Measurements from ENCODE around the gene PROKR2.
A peak's percentile ranks its signal among the peaks of the same experiment; 100 is the strongest.

The PROKR2 gene

DNA sequence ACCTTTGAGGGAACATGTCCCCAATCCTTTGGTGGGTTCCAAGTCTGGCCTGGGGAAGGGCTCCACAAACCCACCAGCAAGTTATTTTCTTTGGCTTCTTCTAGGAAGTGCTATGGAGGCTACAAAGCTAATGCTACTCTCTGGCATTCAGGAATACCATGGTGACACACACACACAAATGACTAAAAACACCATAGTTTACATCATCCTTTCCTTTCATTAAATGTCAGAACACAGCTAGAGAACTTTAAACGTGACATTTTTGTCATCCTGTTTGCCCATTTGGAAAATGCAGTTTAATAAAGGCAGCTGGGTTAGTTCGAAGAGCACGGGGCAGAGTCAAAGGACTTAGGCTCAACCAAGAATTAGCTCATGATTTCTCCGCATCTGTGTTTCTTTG is 40.2 kb upstream of the PROKR2 start:
- no peak overlapping the region for H3K4me3 ChIP-seq (replicated peaks; ENCODE audit: low read depth, low read length)
- TF ChIP-seq, protein P1, sequence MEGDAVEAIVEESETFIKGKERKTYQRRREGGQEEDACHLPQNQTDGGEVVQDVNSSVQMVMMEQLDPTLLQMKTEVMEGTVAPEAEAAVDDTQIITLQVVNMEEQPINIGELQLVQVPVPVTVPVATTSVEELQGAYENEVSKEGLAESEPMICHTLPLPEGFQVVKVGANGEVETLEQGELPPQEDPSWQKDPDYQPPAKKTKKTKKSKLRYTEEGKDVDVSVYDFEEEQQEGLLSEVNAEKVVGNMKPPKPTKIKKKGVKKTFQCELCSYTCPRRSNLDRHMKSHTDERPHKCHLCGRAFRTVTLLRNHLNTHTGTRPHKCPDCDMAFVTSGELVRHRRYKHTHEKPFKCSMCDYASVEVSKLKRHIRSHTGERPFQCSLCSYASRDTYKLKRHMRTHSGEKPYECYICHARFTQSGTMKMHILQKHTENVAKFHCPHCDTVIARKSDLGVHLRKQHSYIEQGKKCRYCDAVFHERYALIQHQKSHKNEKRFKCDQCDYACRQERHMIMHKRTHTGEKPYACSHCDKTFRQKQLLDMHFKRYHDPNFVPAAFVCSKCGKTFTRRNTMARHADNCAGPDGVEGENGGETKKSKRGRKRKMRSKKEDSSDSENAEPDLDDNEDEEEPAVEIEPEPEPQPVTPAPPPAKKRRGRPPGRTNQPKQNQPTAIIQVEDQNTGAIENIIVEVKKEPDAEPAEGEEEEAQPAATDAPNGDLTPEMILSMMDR (IDR thresholded peaks at IDR 0.05; ENCODE audit: low read length, missing control alignments) = no peak
- DNase-seq (ENCODE audit: low read depth) = no peak

DNA sequence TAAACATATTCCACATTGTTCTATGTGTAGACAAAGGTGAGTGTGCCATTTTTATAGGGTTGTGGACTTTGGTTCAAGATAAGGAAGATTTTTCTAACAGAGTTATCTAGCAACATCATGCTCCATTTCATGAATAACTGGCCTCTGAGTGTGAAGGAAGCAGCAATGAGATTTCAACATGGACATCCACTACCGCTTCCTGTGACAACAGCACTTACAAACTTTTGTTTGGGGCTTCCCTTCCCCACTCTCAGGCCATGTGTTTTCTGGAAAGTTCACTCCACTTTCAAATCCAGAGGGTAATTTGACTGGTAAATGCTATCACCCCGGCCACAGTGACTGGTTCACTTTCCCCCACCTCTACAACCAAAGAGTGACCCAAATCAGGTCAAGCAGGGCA is 38.1 kb upstream of the PROKR2 start:
- TF ChIP-seq, protein P1 (IDR thresholded peaks at IDR 0.05; ENCODE audit: low read length, missing control alignments) = no peak
- DNase-seq (ENCODE audit: low read depth) = peak; percentile 34
- no peak overlapping the region for H3K4me3 ChIP-seq (replicated peaks; ENCODE audit: low read depth, low read length)

DNA sequence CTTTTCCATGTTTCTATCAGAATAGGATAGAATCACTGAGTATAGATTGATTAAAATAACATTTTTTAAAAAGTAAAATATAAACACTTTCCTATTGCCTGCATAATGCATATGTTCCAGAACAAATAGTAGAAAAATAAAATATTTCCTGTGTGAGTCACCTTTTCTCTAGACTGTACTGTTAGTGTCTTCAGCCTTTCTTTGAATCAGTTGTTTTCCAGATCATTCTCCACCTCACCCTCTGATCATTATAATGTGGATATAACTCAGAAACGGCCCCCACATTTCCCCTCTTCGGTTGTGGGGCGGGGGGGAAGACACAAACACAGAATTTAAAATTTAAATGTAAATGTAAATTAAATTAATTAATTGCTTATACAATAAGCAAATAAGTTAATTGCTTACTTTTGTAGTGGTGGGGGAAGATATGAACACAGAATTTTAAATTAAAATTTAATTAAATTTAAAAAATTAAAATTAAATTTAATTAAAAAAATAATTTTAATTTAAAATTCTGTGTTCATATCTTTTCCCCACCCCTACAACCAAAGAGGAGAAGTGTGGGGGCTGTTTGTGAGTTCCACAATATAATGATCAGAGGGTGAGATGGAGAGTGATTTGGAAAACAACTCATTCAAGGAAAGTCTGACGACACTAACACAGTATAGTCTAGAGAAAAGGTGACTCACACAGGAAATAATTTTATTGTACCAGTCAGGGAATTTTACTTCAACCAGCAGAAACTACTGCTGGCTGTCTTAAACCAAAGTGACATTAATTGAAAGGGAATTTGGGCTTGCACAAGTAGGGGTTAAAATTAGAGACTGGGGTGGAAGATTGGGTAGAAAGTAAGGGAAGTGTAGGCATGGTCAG is 37.1 kb upstream of the PROKR2 start:
- H3K4me3 ChIP-seq (replicated peaks; ENCODE audit: low read depth, low read length) = no peak overlapping the region
- TF ChIP-seq, protein P1 (IDR thresholded peaks at IDR 0.05; ENCODE audit: low read length, missing control alignments) = no peak
- DNase-seq (ENCODE audit: low read depth) = peak; percentile 76

- peak; percentile 17 for DNase-seq (ENCODE audit: low read depth)
- no peak overlapping the region for H3K4me3 ChIP-seq (replicated peaks; ENCODE audit: low read depth, low read length)
- TF ChIP-seq, protein P1 (IDR thresholded peaks at IDR 0.05; ENCODE audit: low read length, missing control alignments) = no peak
Observed at GRCh38 chr20:5349448-5349847, 32.7 kb upstream of the PROKR2 start.

GRCh38 chr20:5342021-5342420 is 25.3 kb upstream of the PROKR2 start:
- no peak overlapping the region for H3K4me3 ChIP-seq (replicated peaks; ENCODE audit: low read depth, low read length)
- TF ChIP-seq, protein P1 (IDR thresholded peaks at IDR 0.05; ENCODE audit: low read length, missing control alignments) = no peak
- no peak for DNase-seq (ENCODE audit: low read depth)

DNA sequence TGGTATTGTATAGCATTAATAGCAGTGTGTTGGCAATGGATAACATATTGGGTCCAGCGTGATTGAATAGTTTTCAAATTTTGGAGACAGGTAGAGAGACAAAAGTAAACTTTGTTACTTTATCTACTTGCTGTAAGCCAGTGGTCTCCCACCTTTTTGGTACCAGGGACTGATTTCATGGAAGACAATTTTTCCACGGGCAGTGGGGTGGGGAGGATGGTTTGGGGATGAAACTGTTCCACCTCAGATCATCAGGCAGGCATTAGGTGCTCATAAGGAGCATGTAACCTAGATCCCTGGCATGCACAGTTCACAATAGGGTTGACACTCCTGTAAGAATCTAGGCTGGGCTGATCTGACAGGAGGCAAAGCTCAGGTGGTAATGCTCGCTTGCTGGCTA is 14.6 kb upstream of the PROKR2 start:
- no peak for DNase-seq (ENCODE audit: low read depth)
- no peak overlapping the region for H3K4me3 ChIP-seq (replicated peaks; ENCODE audit: low read depth, low read length)
- TF ChIP-seq, protein P1 (IDR thresholded peaks at IDR 0.05; ENCODE audit: low read length, missing control alignments) = no peak

- H3K4me3 ChIP-seq (replicated peaks; ENCODE audit: low read depth, low read length) = no peak overlapping the region
- TF ChIP-seq, protein P1 (IDR thresholded peaks at IDR 0.05; ENCODE audit: low read length, missing control alignments) = no peak
- DNase-seq (ENCODE audit: low read depth) = peak; percentile 41
Observed at GRCh38 chr20:5328268-5328667, 11.5 kb upstream of the PROKR2 start.
